Lung (tissue), 12 donors: Measurements from ENCODE around the gene RASL11B. TPM values are rescaled to one million over a fixed set of nuclear protein-coding genes. Genes with fewer than 3 reads are reported as not detected.

Experiments
- ATAC-seq: fragments of 200-7000 bp; cut with Tn5 transposase; one replicate; pipeline ENCODE4 v1.9.1; 2020; ENCODE audit warnings: moderate number of reproducible peaks; ENCODE audit not compliant: insufficient read depth, low FRiP score
- DNase-seq, 3 donors: peaks; one replicate each; pipeline ENCODE4 v3.0.0-alpha.2; 2013 to 2017
- H3K27ac ChIP-seq, 2 donors: one replicate each; pipeline ENCODE4 v1.5.1; 2013; ENCODE audit warnings: mild to moderate bottlenecking in 2 of 2, moderate library complexity in 2 of 2, control low read depth in 1 of 2, inconsistent platforms in 1 of 2, low read depth in 1 of 2, low read length in 1 of 2
- H3K27me3 ChIP-seq, 3 donors: one replicate each; pipeline ENCODE4 v1.5.1; 2013; ENCODE audit warnings: low read length in 2 of 3; ENCODE audit not compliant: control insufficient read depth in 3 of 3, insufficient read depth in 3 of 3
- H3K36me3 ChIP-seq, 4 donors: one replicate each; pipeline ENCODE4 v1.5.1; 2013; ENCODE audit warnings: low read length in 4 of 4, mild to moderate bottlenecking in 1 of 4, moderate library complexity in 1 of 4; ENCODE audit not compliant: control insufficient read depth in 4 of 4, insufficient read depth in 4 of 4
- H3K4me1 ChIP-seq, 5 donors: one replicate each; pipeline ENCODE4 v1.5.1; 2013; ENCODE audit warnings: low read length in 5 of 5, mild to moderate bottlenecking in 2 of 5, moderate library complexity in 1 of 5; ENCODE audit not compliant: control insufficient read depth in 5 of 5, insufficient read depth in 5 of 5
- H3K4me3 ChIP-seq: one replicate; pipeline ENCODE4 v1.5.1; 2013; ENCODE audit warnings: mild to moderate bottlenecking, control low read depth, moderate library complexity
- H3K9ac ChIP-seq, 2 donors: one replicate each; pipeline ENCODE4 v1.5.1; 2013; ENCODE audit warnings: low read length in 2 of 2, control low read depth in 1 of 2; ENCODE audit not compliant: insufficient read depth in 1 of 2
- H3K9me3 ChIP-seq, 4 donors: one replicate each; pipeline ENCODE4 v1.5.1; 2013; ENCODE audit warnings: low read length in 3 of 4, mild to moderate bottlenecking in 1 of 4, moderate library complexity in 1 of 4; ENCODE audit not compliant: control insufficient read depth in 4 of 4, insufficient read depth in 3 of 4
- CTCF ChIP-seq: IDR thresholded peaks from 2 replicates; pipeline ENCODE4 v1.5.1; 2012; ENCODE audit warnings: mild to moderate bottlenecking; ENCODE audit errors: control extremely low read depth, extremely low read depth
- WGBS, 2 donors: extraction: QIAGEN DNeasy Blood & Tissue Kit; methylation state at CpG; one replicate each; pipeline ENCODE4 v1.1.7; 2013; 5-methylcytosine and 5-hydroxymethylcytosine counted together
- polyA plus RNA-seq, 2 donors: library from polyadenylated mRNA; stranded (reverse); fragments of 200-250 nt; gene quantifications; one replicate each; pipeline ENCODE4 v1.2.1, GENCODE V29; 2013
- total RNA-seq, 2 donors: library from RNA; depleted of rRNA in 1 of 2; stranded (reverse); fragments of >200 nt in 1 of 2; gene quantifications; one replicate each; pipeline ENCODE4 v1.2.1, GENCODE V29; 2014 to 2021
- donor health status: control.
- donor health status: control.
- donor health status: Bipolar disorder and iron deficiency.
- donor health status: healthy.
- donor health status: DM: yes; HTN: yes; CAD: no.

Gene RASL11B
- total and polyA plus RNA-seq, 4 donors, result 1.0 to 5.7 (median 1.7) TPM

- 7 to 13% methylated on average over 3 of the region's 3 CpGs for WGBS, 2 donors
- Histone ChIP-seq H3K27me3 (no peaks in the 10 kb centered on the region), H3K9me3 (no peaks in the 10 kb centered on the region), H3K4me1 (peaks cover 4 to 20% (median 10%) of the 10 kb centered on the region in 5 donors), H3K27ac (no peak overlapping the region), H3K4me3 (no peak overlapping the region), H3K36me3 (no peaks in the 10 kb centered on the region), H3K9ac (no peak overlapping the region)
- no peak for ATAC-seq
- peak; percentile 18 for TF ChIP-seq CTCF
- peak; percentile 75 to 83 (median 81) for DNase-seq
These were observed 49.7 kb downstream of the RASL11B start for GRCh38 chr4:52911684-52912294.

GRCh38 chr4:52912608-52913007 is 50.5 kb downstream of the RASL11B start:
- no peak for DNase-seq

GRCh38 chr4:52914051-52914605 is 52.0 kb downstream of the RASL11B start:
- Histone ChIP-seq H3K27ac (peak overlapping the region in 1 of 2 donors; percentile 29), H3K27me3 (no peaks in the 10 kb centered on the region), H3K9ac (no peak overlapping the region), H3K4me1 (peaks cover 4 to 20% (median 10%) of the 10 kb centered on the region in 5 donors), H3K9me3 (no peaks in the 10 kb centered on the region), H3K36me3 (no peaks in the 10 kb centered on the region), H3K4me3 (no peak overlapping the region)
- WGBS, 2 donors, result 57 to 83% methylated on average over 3 of the region's 3 CpGs
- DNase-seq, result peak; percentile 43 to 75 (median 74)
- ATAC-seq, result no peak
- no peak for TF ChIP-seq CTCF

More at GRCh38 chr4:52912608-52913007, 50.5 kb downstream of the RASL11B start:
- no peak for TF ChIP-seq CTCF
- 93 to 95% methylated on average over 2 of the region's 2 CpGs for WGBS, 2 donors
- Histone ChIP-seq H3K4me1 (peaks cover 4 to 20% (median 10%) of the 10 kb centered on the region in 5 donors), H3K36me3 (no peaks in the 10 kb centered on the region), H3K9me3 (no peaks in the 10 kb centered on the region), H3K27me3 (no peaks in the 10 kb centered on the region), H3K9ac (no peak overlapping the region), H3K27ac (no peak overlapping the region), H3K4me3 (no peak overlapping the region)
- no peak for ATAC-seq

GRCh38 chr4:52915191-52915590 is 53.1 kb downstream of the RASL11B start:
- no peak for ATAC-seq
- no peak overlapping the region for H3K9ac ChIP-seq
- no peak for TF ChIP-seq CTCF

More at GRCh38 chr4:52915191-52915590, 53.1 kb downstream of the RASL11B start:
- H3K4me1 ChIP-seq, result peaks cover 4 to 20% (median 10%) of the 10 kb centered on the region in 5 donors
- peaks cover 0 to 2% (median 0%) of the 10 kb centered on the region in 4 donors for H3K36me3 ChIP-seq
- H3K27ac ChIP-seq, result no peak overlapping the region
- no peak for DNase-seq
- no peaks in the 10 kb centered on the region for H3K27me3 ChIP-seq
- H3K4me3 ChIP-seq, result no peak overlapping the region
- H3K9me3 ChIP-seq, result no peaks in the 10 kb centered on the region
